Measurements from ENCODE around the gene SLC2A4RG. TPM values are rescaled to one million over a fixed set of nuclear protein-coding genes. Genes with fewer than 3 reads are reported as not detected.

SLC2A4RG gene
- total RNA-seq, 1 donor from 2014 or later: 73.0 TPM

DNA sequence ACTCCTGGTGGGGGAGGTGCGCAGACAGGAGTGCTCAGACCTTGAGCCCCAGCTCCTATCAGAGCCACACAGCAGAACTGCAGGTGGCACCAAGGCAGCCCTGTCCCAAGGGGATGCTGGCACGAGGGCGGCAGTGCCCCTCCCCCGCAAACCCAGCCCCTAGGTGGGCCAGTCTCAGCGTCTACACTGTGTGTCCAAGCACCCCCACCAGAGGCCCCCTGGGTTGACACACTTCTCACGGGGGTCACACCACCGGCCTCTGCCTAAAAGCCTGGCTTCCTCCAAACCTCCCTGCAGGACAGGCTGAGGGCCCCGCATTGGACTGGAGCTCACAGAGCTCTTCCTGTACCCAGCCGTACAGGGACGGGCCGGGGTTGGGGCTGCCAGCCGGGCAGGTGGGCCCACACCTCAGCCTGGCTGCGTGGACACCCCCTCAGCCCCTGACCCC, 8.1 kb downstream of the SLC2A4RG start:
- ATAC-seq (no peak), DNase-seq (ENCODE audit: low spot score) (peak; percentile 57)
- intact Hi-C loops (cut with DNase I): loop anchor here (10.0 kb wide), 1 partner anchor 83 kb away; no protein-coding TSS in a partner anchor

DNA sequence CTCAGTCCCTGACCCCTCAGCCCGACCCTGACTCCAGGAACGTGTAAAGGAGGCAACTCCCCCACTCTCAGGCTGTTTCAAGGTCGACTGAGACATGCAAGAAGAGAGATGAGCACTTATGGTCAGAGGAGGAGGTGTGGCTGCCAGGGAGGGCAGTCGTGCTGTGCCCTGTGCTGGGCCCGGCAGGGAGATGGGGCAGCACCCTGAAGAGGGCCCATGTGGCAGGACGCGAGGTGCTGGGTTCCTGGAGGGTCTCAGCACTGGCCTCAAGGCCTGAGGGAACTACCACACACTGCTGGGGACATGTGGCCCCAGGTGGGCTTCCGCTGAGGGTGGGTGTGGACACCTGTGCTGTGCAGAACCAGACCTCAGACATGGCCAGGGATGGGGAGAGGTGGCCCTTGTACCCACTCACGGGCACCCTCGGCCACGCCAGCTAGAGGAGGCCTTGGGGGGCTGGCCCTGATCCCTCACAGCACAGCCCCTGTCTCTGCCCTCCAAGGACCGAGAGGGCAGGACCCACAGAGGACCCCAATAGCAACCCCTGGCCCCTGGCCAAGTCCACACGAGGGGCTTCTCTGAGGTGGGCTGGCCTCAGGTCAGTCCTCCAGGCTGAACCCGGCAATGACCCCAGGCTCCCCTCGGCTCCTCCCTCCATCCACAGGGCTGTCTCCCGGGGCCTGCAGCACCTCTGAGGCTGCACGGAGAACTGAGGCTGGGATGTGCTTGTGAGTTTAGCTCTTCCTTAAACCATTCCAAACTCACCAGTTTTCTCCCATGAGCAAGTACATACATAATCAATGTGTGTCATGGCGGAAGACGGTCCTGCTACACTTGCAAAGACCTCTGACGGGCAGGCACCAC, 8.7 kb downstream of the SLC2A4RG start:
- peak; percentile 63 for DNase-seq (ENCODE audit: low spot score)
- intact Hi-C loops (cut with DNase I): loop anchor here (10.0 kb wide), 1 partner anchor 84 kb away; no protein-coding TSS in a partner anchor
- ATAC-seq: no peak

DNA sequence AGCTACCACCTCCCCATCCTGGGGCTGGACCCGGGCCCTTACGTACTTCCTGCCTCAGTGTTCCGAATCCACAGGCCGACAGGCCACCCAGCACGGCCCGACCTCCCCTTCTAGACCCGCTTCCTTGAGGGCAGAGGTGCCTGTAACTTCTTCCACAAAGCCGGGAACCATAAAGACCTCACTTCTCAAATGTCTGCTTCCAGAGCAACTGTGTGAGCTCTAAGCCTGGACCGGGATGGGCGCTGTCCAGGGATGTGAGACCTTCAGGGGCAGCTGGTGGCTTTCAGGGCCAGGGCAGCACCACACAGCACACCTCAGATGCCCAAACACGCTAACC, 9.3 kb downstream of the SLC2A4RG start:
- DNase-seq (ENCODE audit: low spot score): peak; percentile 53
- ATAC-seq: no peak
- intact Hi-C loops (cut with DNase I): loop anchor here (10.0 kb wide), 1 partner anchor 84 kb away; no protein-coding TSS in a partner anchor

DNA sequence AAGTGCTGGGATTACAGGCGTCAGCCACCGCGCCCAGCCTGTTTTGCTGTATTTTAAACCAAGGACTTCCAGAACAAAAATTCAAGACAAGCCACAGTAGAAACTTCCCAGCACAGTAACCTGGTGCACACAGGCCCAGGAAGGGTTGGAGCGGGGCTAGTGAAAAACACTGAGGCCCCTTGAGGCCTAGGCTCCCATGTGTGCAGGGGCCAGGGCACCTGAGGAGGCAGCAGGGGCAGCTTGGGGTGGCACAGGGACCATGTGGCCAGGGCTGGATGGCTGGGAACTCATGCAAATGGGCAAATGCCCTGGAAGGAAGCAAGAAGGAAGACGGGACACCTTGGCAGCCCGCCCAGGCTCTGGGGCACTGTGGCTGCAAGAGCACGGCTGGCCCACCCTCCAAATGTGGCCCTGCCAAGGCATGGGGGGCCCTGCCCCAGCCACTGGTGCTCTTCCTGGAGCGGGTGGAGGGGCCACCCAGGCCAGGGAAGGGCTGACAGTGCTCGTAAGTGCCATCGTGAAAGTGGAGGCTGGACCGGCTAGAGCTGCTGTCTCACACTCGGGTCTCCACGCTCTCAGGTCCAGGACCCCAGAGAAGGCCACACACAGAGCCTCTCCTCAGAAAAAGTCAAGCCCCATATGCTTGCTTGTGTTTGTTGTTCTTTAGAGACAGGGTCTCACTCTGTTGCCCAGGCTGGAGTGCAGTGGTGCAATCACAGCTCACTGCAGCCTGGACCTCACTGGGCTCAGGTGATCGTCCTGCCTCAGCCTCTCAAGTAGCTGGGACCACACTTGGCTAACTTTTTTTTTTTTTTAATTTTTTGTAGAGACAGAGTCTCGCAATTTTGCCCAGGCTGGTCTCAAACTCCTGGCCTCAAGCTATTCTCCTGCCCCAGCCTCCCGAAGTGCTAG, 10.3 kb downstream of the SLC2A4RG start:
- intact Hi-C loops (cut with DNase I): loop anchor here (10.0 kb wide), 1 partner anchor 85 kb away; no protein-coding TSS in a partner anchor
- ATAC-seq: no peak
- peak; percentile 56 for DNase-seq (ENCODE audit: low spot score)

DNA sequence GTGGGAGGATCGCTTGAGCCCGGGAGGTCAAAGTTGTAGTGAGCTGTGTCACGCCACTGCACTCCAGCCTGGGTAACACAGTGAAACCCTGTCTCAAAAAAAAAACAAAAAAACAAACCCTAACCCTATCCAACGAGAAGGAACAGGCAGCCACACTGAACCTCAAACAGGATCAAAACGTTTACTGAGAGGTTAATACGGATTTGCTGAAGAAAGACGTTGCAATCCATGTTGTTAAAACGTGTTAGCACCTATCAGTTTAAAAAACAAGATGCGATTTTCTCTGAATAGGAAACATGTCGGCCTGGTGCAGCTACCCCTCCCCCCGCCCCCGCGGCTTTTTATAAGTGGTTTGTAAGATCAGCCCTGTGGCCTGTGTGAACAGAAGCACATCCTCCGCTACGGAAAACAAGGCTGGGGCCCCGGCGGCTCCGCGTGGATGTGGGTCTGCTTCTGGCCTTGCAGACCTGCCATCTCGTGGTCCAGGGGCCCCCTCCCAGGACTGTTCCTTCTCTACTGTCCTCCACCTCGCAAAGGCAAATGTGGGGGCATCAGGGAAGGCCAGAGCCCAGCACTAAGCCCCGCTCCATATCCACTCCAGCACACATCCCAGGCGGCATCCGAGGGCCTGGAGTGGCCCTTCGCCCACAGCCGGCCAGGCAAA, 11.4 kb downstream of the SLC2A4RG start:
- ATAC-seq (no peak), DNase-seq (ENCODE audit: low spot score) (no peak)
- intact Hi-C loops (cut with DNase I): no loop called here

DNA sequence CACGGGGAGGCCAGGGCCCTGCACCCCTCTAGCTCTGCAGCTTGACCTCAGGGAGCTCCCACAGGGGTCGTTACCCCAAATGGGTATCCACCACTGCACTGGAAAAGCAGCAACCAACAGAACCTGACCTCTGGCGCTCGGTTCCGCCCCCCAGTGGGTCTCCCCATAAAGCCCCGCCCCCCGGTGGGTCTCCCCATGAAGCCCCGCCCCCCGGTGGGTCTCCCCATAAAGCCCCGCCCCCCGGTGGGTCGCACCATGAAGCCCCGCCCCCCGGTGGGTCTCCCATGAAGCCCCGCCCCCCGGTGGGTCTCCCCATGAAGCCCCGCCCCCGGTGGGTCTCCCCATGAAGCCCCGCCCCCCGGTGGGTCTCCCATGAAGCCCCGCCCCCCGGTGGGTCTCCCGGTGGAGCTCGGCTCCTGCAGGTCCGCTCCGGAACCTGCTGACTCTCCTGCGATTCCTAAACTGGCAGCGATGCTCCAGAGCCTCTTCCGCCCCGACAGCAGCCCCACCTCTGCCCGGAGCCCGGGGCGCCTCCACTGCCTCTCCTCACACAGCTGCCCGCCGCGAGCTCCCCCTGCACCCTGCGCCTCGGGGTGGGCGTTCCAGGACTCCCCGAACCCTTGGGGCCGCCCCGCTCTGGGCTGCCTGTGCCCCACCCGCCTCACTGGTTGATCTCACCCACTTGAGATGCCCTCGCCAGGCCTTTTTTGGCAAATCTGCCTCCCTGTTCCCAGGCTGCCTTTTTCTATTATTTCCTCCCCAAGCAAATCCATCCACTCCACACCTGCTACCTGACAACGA, 12.1 kb downstream of the SLC2A4RG start:
- peak; percentile 53 for DNase-seq (ENCODE audit: low spot score)

DNA sequence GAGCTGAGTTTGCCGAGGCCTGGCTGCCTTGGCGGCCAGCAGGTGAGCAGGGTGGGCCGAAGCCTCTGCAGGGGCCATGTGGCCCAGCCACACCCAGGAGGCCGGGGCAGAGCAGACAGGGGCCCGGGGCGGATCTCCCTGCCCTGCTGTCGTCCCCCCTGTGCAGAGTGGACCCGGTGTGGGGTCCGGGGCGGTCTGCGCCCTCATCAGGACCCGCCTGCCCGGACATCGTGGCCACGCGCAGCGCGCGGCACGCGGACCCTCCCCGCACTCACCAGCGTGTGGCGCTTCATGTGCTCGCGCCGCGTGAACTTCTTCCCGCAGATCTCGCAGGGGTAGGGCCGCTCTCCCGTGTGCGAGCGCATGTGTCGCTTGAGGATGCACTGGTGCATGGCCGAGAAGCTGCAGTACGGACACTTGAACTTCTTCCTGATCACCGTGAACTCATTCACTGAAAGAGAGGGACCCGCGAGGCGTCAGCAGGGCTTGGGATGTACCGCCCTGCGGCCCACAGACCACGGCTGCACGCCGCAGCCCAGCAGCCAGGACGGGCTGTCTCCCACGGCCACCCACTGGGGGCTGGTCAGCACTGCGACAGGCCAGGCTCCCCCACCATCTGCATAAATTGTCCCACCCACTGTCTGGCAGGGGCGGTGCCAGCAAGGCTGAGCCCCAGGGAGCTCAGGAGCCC, 13.0 kb downstream of the SLC2A4RG start:
- ATAC-seq (no peak), DNase-seq (ENCODE audit: low spot score) (no peak)
- intact Hi-C loops (cut with DNase I): no loop called here

More for the DNA sequence above, 12.1 kb downstream of the SLC2A4RG start:
- intact Hi-C loops (cut with DNase I): no loop called here
- no peak for ATAC-seq

DNA sequence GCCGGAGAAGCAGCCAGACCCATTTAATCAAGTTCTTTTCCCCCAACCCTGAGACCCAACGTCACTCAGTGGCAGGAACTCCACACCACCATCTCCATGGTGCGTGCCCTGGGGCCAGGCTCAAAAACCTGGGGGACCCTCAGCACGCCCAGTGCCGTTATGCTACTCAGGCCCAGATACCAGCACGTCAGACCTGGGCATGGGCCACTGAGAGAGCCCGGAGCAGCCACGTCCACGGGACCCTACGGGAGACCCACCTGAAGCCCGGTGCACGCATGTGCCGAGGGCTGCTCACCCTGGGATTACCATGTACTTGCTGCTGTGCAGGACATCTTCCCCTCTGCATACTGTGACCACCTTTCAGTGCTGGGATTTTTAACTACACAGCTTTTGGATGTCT, 13.8 kb downstream of the SLC2A4RG start:
- DNase-seq (ENCODE audit: low spot score) (no peak), ATAC-seq (no peak)

DNA sequence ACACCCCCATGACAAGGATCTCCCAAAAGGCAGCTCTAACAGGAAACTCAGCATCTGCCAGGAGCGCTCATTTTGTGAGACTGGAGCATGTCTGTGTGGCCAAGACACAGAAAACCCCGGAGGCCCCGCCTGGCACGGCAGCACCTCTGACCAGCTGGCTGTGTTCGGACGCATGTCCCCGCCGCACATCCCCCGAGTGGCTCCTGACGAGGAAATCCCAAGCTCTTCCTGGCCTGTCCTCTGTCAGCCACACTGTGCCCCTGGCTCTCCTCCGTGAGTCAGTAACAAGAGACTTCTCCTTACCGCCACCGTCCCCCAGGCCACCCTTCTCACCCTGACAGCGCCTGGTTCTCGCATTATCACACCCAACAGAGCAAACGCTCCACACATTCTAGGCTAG, 14.4 kb downstream of the SLC2A4RG start:
- intact Hi-C loops (cut with DNase I): no loop called here
- ATAC-seq (no peak), DNase-seq (ENCODE audit: low spot score) (no peak)

More for the DNA sequence above, 13.8 kb downstream of the SLC2A4RG start:
- intact Hi-C loops (cut with DNase I): no loop called here

DNA sequence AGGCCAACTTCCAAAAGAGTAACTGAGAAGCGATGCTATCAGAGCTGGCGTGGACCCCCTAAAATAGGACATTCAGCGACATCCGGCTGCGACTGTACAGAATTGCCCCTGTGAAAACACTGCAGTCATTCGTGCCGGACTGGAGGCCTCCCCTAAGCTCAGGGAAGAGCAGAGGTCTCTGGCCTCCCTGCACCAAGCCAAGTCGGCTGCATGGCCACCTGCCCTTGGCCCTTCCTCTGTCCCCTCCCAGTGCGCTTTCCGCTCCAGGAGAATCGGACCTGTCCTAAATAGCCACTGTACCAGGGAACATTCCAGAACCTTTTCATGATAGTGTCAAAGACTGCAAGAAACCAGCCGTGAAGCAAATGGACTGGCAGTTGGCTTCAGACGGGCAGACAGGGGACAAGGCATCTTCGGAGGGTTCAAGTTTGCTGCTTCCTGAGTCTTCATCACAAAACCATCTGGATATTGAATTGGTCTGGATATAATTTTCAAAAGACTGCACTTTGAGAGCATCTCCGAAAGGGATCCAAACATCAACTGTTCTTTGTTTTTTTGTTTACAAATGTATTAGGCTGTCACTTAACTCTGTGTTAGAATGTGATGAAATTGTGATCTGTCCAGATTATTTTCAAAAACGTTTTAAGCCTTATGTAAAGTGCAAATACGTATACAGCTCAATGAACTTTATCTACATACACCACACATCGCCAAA, 16.5 kb downstream of the SLC2A4RG start:
- ATAC-seq: no peak

DNA sequence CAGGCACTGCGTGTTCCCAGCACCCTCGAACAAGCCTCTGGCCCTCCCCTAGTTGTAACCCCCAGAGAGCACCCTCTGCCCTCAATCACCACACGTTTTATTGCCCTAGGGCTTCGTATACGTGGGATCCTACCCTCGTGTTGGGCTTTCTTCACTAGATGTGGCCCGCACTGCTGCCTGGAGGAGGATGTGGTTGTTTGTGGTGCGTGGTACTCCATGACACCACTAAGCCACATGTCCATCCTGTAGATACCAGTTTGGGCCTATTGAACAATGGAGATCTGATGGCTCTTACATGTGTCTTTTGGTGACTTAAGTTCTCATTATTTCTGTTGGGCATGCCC, 17.0 kb downstream of the SLC2A4RG start:
- intact Hi-C loops (cut with DNase I): no loop called here
- DNase-seq (ENCODE audit: low spot score) (no peak), ATAC-seq (no peak)

More for the DNA sequence above, 16.5 kb downstream of the SLC2A4RG start:
- DNase-seq (ENCODE audit: low spot score): no peak
- intact Hi-C loops (cut with DNase I): no loop called here

DNA sequence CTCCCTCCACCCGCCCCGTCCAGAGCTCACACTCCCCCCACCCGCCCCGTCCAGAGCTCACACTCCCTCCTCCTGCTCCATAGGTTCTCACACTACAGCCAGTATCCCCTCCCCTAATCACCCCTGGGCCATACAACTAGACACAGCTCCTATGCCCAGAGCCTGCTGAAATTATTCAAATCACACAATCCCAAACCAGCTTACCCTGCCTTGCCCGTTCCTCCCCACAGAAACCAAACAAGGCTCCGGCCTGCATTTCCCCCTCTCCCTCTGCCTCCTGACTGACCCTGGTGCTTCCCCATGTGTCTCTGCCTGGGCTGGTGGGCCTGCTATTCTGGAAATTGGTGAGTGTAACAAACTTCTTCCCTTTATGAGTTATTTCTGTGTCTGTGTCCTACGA, 18.6 kb downstream of the SLC2A4RG start:
- ATAC-seq (no peak), DNase-seq (ENCODE audit: low spot score) (no peak)
- intact Hi-C loops (cut with DNase I): no loop called here

DNA sequence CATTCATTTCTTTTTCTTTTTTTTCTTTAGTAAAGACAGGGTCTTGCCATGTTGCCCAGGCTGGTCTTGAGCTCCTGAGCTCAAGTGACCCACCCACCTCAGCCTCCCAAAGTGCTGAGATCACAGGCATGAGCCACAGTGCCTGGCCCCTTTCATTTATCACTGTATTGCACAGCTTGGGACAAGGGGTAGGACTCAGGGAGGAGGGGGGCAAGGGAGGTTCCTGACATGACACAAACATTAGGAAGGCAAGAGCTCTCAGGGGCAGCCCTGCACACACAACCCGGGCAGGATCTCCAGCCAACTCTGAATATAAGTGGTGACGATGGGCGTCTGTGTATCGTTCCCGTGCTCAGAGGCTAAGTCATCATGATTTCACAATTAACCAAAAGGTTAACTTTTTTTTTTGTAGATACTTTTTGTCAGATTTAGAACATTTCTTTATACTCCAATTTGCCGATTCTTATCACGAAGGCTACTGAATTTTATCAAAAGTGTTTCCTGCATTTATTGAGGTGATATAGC, 19.9 kb downstream of the SLC2A4RG start:
- intact Hi-C loops (cut with DNase I): no loop called here
- no peak for DNase-seq (ENCODE audit: low spot score)

DNA sequence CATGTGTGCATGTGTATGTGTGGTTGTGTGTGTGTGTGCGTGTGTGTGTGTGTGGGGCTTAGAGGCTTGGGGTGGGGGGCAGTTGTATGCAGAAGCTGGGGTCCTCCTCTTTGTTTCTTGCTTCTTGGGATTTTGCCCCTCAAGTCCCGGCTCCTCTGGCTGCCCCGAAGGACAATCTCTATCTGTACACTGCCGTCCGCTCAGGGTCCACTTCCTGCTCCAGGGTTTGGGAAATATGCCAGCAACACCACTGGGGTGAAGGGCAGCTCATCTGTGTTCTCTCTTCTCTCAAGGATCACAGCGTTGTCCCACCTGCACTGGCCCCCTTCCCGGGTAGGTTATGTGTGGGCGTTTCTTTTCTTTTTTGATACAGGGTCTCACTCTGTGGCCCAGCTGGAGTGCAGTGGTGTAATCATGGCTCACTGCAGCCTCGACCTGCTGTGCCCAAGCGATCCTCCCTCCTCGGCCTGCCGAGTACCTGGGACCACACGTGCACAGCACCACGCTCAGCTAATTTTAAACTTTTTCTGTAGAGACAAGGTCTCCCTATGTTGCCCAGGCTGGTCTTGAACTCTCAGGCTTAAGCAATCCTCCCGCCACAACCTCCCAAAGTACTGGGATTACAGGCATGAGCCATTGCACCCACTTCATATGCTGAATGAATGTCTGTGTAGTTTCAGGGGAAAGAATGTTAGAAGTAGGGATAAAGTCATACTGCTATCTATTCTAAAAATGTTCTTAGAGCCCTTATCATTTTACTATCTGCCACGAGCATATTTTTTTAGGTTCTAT, 25.7 kb downstream of the SLC2A4RG start:
- no peak for DNase-seq (ENCODE audit: low spot score)
- no peak for ATAC-seq
- intact Hi-C loops (cut with DNase I): no loop called here

More for the DNA sequence above, 19.9 kb downstream of the SLC2A4RG start:
- no peak for ATAC-seq

DNA sequence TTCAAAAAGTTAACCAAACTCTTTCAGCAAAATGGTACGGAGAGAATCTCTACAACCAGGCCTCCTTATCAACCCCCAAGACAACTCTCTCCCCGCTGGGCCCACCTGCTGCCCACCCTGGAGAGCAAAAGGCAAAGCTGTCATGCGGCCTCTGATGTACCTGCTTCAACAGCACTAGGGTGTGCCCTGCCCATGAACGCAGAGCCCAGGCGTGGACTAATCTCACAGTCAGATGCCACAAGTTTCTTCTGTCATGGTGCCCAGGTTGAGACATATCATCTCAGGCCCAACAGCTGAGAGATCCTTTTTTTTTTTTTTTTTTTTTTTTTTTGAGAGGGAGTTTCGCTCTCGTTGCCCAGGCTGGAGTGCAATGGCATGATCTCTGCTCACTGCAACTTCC, 26.3 kb downstream of the SLC2A4RG start:
- no peak for ATAC-seq
- DNase-seq (ENCODE audit: low spot score): no peak
- intact Hi-C loops (cut with DNase I): no loop called here

DNA sequence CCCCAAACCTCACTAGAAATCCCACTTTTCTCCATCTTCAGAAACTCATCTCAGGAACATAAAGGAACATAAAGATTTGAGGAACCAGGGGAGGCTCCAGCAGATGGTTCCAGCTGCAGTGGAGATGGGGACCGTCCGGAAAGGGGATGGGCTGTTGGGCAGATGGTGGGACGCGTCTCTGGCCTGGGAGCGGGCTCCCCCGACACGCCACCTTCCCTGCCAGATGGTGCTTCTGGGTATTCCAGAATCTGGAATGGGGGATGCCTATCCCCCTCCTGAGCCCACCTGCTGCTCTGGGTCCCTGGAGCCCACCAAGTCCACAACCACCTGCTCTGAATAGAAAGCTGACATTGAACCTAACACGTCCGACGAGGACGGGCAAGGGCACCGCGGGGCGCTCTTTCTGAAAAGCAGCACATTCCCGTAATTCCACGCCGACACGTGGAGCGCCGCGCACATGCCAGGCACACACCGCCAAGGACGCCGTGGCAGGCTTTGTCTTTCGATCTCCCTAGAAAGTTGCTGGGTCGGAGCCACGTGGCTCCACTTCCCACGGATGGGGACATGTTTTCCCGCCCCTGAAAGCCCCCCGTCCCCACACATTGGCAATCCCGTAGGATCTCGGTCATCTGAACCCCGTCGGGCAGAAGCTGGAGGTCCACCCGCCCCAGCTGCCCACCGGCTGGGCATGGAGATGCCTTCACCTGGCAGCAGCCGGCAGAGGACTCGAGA, 27.3 kb downstream of the SLC2A4RG start:
- intact Hi-C loops (cut with DNase I): no loop called here
- DNase-seq (ENCODE audit: low spot score) (no peak), ATAC-seq (no peak)

Measured in sciatic nerve (tissue), 2 donors.